Activated T-helper 1 cell treated with anti-CD3 and anti-CD28 coated beads, Interleukin-2, amount 50 U/mL, for 16 hours (primary cell): Measurements from ENCODE around the gene TC2N.
"Not testable (repeated sequence)": the region's sequence is repeated elsewhere in the genome, so short reads cannot be mapped to it uniquely, and the experiment has no call there.

ENCODE experiments used
- DNase-seq, 2 donors: peaks; one replicate each; pipeline ENCODE4 v3.0.0-alpha.2; 2020; ENCODE audit warnings: low read depth in 1 of 2, low spot score in 1 of 2

TC2N gene

GRCh38 chr14:91835197-91835919, 32.0 kb downstream of the TC2N start:
- DNase-seq = no peak

DNA sequence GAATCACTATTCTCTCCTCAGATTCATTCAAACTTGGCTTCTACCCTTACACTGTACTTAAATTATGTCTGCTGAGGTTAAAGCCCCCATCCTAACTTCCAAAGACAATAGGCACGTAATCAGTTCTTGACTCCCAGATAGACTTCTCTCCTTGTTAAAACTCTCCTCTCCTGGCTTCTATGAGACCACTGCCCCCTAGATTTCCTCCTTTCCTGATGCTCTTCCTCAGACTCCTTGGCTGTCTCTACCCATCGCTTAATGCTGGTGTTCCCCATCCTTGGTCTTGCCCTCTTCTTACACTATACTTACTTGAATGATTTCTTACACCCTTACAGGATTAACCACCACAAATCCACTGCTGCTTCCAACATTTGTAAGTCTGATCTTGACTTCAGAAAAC, 32.8 kb downstream of the TC2N start:
- no peak for DNase-seq

- DNase-seq = no peak
These were observed 36.0 kb downstream of the TC2N start for GRCh38 chr14:91831337-91831736.

DNA sequence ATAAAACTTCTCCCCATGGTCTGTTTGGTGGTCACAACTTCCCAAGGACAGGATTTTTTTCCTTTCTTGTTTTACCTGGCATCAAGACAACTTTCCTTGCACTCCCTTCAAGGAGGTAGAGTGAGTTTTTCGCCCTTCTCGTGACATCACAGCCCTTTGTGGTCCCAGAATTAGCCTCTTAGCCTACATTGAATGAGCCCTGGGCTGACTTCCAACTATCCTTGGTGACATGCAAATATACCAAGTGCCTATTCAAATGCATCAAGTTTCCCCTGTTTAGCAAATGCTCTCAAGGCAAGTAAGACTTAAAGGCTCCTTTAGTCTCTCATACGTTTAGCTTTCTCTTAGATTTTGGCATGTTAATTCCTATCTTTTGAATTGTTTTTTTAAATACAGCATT, 36.6 kb downstream of the TC2N start:
- DNase-seq = no peak

GRCh38 chr14:91829511-91829910, 37.8 kb downstream of the TC2N start:
- no peak for DNase-seq

DNA sequence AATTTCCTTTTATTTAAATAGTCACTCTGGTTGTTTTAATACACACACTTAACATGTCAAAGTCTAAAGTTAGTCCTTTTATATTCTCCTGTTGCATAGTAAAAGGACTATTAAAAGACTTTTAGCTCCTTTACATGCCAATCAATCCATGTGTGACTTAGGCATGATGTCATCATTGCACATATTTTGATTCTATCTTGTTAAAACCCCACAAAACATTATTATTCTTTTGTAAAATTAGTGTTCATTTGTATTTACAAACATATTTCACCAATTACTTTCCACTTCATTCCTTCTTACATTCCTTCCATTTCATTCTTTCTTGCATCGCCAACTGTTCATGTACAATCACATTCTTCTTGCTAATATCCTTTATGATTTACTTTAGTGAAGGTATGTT, 39.6 kb downstream of the TC2N start:
- no peak for DNase-seq

- DNase-seq = no peak
These were observed 49.6 kb downstream of the TC2N start for GRCh38 chr14:91817566-91818325.

- DNase-seq = no peak
These were observed 53.0 kb downstream of the TC2N start for GRCh38 chr14:91814317-91814716.

GRCh38 chr14:91810699-91811098, 56.6 kb downstream of the TC2N start:
- DNase-seq = no peak

DNA sequence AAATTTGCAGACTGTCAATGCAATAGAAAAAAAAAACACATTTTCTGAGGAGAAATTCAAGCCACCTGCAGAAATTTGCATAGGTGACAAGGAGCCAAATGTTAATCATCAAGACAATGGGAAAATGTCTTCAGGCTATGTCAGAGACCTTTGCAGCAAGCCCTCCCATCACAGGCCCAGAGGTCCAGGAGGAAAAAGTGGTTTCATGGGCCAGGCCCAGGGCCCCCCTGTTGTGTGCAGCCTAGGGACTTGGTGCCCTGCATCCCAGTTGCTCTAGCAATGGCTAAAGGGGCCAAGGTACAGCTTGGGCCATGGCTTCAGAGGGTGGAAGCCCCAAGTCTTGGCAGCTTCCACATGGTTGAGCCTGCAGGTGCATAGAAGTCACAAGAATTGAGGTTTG, 60.6 kb downstream of the TC2N start:
- DNase-seq = no peak

DNA sequence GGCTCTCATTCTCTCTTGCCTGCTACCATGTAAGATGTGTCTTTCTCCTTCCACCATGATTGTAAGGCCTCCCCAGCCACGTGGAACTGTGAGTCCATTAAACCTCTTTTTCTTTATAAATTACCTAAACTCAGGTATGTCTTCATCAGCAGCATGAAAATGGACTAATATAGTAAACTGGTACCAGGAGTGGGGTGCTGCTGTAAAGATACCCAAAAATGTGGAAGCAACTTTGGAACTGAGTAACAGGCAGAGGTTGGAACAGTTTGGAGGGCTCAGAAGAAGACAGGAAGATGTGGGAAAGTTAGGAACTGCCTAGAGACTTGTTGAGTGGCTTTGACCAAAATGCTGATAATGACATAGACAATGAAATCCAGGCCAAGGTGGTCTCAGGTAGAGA, 61.2 kb downstream of the TC2N start:
- DNase-seq = not testable (repeated sequence)

DNA sequence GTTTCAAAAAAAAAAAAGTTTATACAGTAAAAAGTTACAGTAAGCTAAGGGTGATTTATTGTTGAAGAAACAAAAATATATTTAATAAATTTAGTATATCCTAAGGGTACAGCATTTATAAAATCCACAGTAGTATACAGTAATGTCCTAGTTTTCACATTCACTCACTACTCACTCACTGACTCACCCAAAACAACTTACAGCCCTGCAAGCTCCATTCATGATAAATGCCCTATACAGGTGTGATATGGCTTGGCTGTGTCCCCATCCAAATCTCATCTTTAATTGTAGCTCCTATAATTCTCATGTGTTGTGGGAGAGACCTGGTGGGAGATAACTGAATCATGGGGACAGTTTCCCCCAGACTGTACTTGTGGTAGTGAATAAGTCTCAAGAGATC, 61.7 kb downstream of the TC2N start:
- no peak for DNase-seq

- no peak for DNase-seq
These were observed 66.0 kb downstream of the TC2N start for GRCh38 chr14:91801358-91801757.

DNA sequence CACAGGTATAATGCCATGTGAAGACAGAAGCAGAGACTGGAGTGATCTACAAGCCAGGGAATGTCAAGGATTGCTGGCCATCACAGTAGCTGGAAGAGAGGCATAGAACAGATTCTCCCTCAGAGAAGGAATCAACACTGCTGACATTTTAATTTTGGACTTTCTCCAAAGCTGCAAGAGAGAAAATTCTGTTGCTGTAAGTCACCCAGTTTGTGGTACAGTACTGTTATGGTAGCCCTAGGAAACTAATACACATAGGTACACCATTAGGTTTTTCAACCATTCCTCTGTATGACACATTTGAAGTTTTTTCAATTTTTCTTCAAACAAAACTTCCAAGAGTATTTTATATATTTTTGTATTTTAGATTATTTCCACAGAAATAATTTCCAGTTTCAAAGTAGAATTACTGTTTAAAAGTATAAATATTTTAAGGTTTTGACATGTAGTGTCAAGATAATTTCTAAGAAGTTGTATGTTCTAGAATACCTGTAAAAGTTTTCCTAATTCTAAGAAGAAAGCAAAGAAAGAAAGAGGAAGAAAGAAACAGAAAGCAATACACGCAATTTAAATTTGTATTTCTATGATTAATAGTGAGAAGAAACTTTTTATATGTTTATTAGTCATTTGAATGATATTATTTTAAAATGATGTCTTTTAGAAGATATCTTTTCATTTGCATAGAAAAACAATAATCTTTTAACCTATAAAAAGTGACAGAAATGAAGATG, 70.6 kb downstream of the TC2N start:
- DNase-seq = no peak

GRCh38 chr14:91793704-91794103, 73.6 kb downstream of the TC2N start:
- no peak for DNase-seq

- no peak for DNase-seq
These were observed 81.1 kb downstream of the TC2N start for GRCh38 chr14:91786188-91786587.

DNA sequence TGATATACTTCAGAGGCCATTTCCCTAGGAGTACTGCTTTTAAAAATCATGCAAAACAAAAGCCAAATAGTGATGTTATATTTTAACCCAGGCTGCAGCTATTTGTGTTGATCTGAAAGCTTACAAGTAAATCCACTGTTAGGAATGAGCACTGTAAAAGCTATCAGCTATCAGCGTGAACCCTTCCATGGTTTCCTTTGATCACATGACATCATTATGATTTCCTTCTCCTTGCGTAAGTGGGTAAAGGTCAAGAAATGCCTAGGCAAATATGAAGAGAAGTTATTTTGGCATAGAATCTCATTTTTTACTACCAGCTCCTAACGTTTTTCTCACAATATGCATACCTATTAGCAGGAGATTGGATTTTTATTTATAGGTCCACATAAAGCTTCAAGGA, 86.9 kb downstream of the TC2N start:
- DNase-seq = no peak

- no peak for DNase-seq
These were observed 89.1 kb downstream of the TC2N start for GRCh38 chr14:91778217-91778616.

GRCh38 chr14:91774140-91775096, 92.9 kb downstream of the TC2N start:
- DNase-seq = no peak

DNA sequence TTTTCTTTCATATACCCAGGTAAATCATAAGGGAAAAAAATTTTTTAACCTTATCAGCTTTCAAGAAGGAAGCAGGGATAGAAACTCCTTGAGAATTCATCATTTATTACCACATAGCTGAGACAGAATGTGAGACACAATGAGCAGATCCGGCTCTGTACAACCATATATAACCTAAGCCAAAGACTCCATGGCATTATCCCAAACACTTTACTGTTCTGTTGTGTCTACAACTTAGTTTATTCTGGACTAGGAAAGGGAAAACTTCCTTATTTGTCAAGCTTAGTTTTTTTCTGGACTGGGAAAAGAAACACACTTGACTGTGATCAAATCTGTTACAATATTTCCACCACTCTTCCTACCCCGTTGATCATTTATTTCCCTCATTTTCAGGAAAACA, 97.2 kb downstream of the TC2N start:
- DNase-seq = no peak
